Stomach (tissue), 9 donors: ENCODE data around the gene CCDC106. TPM values are rescaled to one million over a fixed set of nuclear protein-coding genes. Genes with fewer than 3 reads are reported as not detected.

Source experiments
- DNase-seq, 2 donors: peaks; one replicate each; pipeline versions ENCODE4 v3.0.0 to v3.0.0-alpha.2; 2013 to 2019
- H3K27ac ChIP-seq, 5 donors: fragments of 200-600 bp in 4 of 5; sonication (generic) in 4 of 5; one replicate each; pipeline ENCODE4 v1.5.1; 2013 to 2019; ENCODE audit warnings: mild to moderate bottlenecking in 1 of 5, moderate library complexity in 1 of 5
- H3K27me3 ChIP-seq, 3 donors: fragments of 200-600 bp; sonication (generic); one replicate each; pipeline ENCODE4 v1.5.1; 2017 to 2019; ENCODE audit warnings: mixed run types in 1 of 3
- H3K36me3 ChIP-seq, 4 donors: fragments of 200-600 bp; sonication (generic); 1 replicate in 3 of 4; 2 replicates in 1 of 4; pipeline ENCODE4 v1.5.1; 2016 to 2019
- H3K4me1 ChIP-seq, 4 donors: fragments of 200-600 bp; sonication (generic); one replicate each; pipeline ENCODE4 v1.5.1; 2016 to 2019
- H3K4me3 ChIP-seq, 4 donors: fragments of 200-600 bp; sonication (generic) in 3 of 4; one replicate each; pipeline ENCODE4 v1.5.1; 2016 to 2019; ENCODE audit warnings: mild to moderate bottlenecking in 1 of 4
- H3K9me3 ChIP-seq, 4 donors: fragments of 200-600 bp; sonication (generic); one replicate each; pipeline ENCODE4 v1.5.1; 2016 to 2019
- EP300 ChIP-seq: sonication (generic); formaldehyde crosslinking; IDR thresholded peaks from one replicate; pipeline ENCODE4 v1.6.1; 2017; ENCODE audit warnings: antibody characterized with exemption
- POLR2A ChIP-seq, 4 donors: fragments of 450-650 bp; IDR thresholded peaks; one replicate each; pipeline ENCODE4 v1.6.1; 2016; ENCODE audit warnings: antibody characterized with exemption in 4 of 4, control low read depth in 2 of 4, mild to moderate bottlenecking in 1 of 4, moderate library complexity in 1 of 4
- POLR2AphosphoS5 ChIP-seq, 3 donors: sonication (generic); formaldehyde crosslinking; IDR thresholded peaks; one replicate each; pipeline ENCODE4 v1.6.1; 2016; ENCODE audit warnings: antibody characterized with exemption in 3 of 3
- WGBS, 5 donors: extraction: QIAGEN DNeasy Blood & Tissue Kit in 3 of 5; methylation state at CpG; one replicate each; pipeline versions ENCODE4 v1.1.5 to v1.1.7; 2013 to 2018; 5-methylcytosine and 5-hydroxymethylcytosine counted together
- intact Hi-C: fragments of 100-400 bp; cut with DNase I; formaldehyde crosslinking; loops from one replicate; pipeline ENCODE4 v1.15.1; 2023; ENCODE audit warnings: low total_unique reads
- polyA plus RNA-seq, 3 donors: library from polyadenylated mRNA; stranded (reverse); fragments of 200-250 nt; gene quantifications; one replicate each; pipeline ENCODE4 v1.2.3, GENCODE V29; 2013
- total RNA-seq, 5 donors: library from RNA; depleted of rRNA; stranded (reverse); fragments of >200 nt; gene quantifications; one replicate each; pipeline versions ENCODE4 v1.1.0 to v1.2.3, GENCODE V29; 2014 to 2016
- TF ChIP-seq, protein P1 (sequence below), 7 experiments: fragments of 450-650 bp in 4 of 7; fragments of 200-600 bp in 3 of 7; sonication (generic) in 3 of 7; IDR thresholded peaks; one replicate each; pipeline ENCODE4 v1.5.1; 2016 to 2019; ENCODE audit warnings: antibody characterized with exemption in 7 of 7, control low read depth in 2 of 7, mild to moderate bottlenecking in 1 of 7
- donor health status: healthy with polysubstance abuse.
- donor health status: Bipolar disorder and iron deficiency.
- donor health status: healthy.

The CCDC106 gene
- total and polyA plus RNA-seq, 8 donors, result 3.5 to 25.5 (median 13.7) TPM

DNA sequence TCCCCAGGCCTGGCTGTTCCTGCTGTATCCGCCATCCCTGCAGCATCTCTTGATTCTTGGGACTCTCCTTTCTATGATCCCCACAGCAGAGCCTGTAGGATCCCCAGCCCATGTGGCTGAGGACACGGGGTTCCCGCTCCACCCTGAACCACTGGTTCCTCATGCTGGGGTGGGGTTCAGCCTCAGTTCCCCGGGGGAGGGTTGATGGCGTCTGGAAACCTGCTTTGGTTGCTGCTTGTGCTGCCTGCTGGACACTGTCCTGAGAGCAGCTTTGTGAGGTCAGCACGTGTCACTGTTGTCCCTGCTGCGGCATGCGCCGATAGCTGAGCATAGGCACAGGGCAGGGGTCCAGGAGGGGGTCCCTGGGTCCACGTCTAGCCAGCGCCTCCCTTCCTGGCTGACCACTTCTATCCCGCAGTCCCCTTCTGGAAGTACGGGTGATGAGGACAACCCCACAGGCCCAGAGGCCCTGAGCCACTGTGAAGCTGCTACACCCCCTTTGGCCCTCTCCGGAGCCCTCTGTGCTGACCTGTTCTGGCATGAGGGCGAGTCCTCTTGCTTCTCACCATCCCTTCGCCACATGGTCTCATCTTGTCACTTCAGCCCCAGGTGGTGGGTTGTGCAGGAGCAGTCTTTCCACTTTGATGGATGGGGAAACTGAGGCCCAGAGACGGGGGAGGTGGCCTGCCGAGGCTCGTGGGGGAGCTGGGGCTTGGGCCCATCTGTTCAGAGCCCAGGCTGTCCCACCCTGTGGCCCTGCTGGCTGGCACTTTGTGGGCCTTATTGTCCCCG lies 32.5 kb downstream of the CCDC106 start:
- Histone ChIP-seq H3K27me3 (no peaks in the 10 kb centered on the region), H3K4me3 (no peak overlapping the region), H3K27ac (peak overlapping the region in 4 of 5 donors; percentile 6 to 94 (median 70)), H3K4me1 (peaks cover 75 to 99% (median 93%) of the 10 kb centered on the region in 4 donors), H3K36me3 (peaks cover 45 to 83% (median 78%) of the 10 kb centered on the region in 4 donors), H3K9me3 (no peaks in the 10 kb centered on the region)
- no peak for DNase-seq
- WGBS, 5 donors, result 81 to 94% (median 85%) methylated on average over 12 to 20 of the region's 20 CpGs
- TF ChIP-seq POLR2AphosphoS5 (IDR thresholded peaks at IDR 0.05) (no peak), EP300 (no peak), POLR2A (IDR thresholded peaks at IDR 0.05) (no peak)
- TF ChIP-seq, protein P1, sequence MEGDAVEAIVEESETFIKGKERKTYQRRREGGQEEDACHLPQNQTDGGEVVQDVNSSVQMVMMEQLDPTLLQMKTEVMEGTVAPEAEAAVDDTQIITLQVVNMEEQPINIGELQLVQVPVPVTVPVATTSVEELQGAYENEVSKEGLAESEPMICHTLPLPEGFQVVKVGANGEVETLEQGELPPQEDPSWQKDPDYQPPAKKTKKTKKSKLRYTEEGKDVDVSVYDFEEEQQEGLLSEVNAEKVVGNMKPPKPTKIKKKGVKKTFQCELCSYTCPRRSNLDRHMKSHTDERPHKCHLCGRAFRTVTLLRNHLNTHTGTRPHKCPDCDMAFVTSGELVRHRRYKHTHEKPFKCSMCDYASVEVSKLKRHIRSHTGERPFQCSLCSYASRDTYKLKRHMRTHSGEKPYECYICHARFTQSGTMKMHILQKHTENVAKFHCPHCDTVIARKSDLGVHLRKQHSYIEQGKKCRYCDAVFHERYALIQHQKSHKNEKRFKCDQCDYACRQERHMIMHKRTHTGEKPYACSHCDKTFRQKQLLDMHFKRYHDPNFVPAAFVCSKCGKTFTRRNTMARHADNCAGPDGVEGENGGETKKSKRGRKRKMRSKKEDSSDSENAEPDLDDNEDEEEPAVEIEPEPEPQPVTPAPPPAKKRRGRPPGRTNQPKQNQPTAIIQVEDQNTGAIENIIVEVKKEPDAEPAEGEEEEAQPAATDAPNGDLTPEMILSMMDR (IDR thresholded peaks at IDR 0.05), result no peak
- intact Hi-C loops, result no loop called here

DNA sequence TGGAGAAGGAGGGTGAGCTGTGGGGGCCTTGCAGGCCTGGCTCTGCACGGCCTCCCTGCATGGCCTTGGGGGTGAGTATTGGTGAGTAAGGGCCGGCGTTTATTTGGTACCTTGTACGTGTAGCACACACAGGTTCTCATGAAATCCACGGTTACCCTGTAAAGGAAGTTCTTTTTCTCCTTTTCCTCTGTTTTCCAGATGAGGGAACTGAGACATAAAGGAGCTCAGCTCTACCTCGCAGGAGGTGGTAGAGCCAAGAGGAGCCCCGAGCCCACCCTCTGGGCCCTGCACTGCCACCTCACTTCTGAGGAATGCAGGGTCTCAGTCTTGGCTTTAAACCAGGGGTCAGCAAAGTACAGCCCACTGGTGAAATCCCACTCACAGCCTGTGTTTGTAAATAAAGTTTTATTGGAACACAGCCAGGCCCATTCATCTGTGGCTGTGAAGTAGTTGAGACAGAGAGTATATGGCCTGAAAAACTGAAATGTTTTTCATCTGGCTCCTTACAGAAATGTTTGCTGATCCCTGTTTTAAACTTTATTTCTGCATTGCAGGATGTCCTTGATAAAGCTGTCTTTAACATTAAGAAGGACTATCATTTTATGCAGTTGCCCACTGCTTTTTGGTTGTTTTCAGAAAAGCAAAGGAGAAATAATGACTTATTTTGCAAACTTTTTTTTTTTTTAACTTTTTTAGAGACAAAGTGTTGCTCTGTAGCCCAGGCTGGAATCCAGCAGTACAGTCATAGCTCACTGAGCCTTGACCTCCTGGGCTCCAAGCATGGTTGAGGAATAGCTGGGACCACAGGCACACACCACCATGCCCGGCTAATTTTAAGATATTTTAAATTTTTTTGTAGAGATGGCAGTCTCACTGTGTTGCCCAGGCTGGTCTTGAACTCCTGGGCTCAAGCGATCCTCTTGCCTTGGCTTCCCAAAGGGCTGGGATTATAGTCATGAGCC lies 33.4 kb downstream of the CCDC106 start:
- Histone ChIP-seq H3K4me1 (peaks cover 77 to 99% (median 93%) of the 10 kb centered on the region in 4 donors), H3K36me3 (peaks cover 54 to 92% (median 87%) of the 10 kb centered on the region in 4 donors)

DNA sequence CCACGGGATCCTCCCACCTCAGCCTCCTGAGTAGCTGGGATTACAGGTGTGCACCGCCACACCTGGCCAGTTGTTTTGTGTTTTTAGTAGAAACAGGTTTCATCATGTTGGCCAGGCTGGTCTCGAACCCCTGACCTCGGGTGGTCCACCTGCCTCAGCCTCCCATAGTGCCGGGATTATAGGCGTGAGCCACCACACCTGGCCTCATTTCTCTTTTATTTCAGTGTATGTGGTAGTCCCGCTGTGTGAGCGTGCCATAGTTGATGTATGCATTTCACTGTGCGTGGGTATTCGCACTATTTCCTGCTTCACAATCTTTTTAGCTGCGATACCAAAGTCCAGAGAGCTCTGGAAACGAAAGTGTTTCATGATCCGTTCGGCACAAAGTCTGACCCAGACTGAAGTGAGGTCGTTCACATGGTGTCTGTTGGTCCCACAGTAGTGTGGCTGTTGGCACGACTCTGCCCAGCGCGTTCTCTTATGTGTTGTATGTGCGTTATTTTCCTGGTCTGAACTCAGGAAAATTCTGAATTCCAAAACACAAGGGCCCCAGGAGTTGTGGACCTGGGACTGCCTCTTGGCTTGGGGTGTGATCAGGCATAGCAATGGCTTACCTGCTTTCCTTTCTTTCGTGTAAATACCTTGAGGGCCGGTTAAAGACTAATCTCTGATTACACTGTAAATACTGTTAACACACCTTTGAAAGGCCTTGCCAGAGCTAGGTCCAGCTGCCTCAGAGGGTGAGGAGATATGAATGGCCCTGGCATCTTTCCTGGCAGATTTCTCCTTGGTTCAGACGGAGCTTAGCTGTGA lies 35.6 kb downstream of the CCDC106 start:
- TF ChIP-seq, protein P1 (IDR thresholded peaks at IDR 0.05), result no peak
- peak in 2 of 3 donors; percentile 58 to 65 for TF ChIP-seq POLR2AphosphoS5 (IDR thresholded peaks at IDR 0.05)
- WGBS, 5 donors, result 31 to 71% (median 46%) methylated on average over 22 of the region's 22 CpGs
- H3K36me3 ChIP-seq, result peaks cover 56 to 99% (median 98%) of the 10 kb centered on the region in 4 donors
- H3K4me1 ChIP-seq, result peaks cover 72 to 99% (median 93%) of the 10 kb centered on the region in 4 donors
- DNase-seq, result peak; percentile 86 to 88
- H3K27ac ChIP-seq, result peak overlapping the region; percentile 71 to 94 (median 85)
- no peaks in the 10 kb centered on the region for H3K9me3 ChIP-seq
- no peak overlapping the region for H3K4me3 ChIP-seq
- intact Hi-C loops, result no loop called here
- H3K27me3 ChIP-seq, result no peaks in the 10 kb centered on the region

More for the DNA sequence above, 33.4 kb downstream of the CCDC106 start:
- Histone ChIP-seq H3K4me3 (no peak overlapping the region), H3K27me3 (no peaks in the 10 kb centered on the region), H3K9me3 (no peaks in the 10 kb centered on the region), H3K27ac (peak overlapping the region in 4 of 5 donors; percentile 6 to 94 (median 80))
- 58 to 83% (median 80%) methylated on average over 7 to 9 of the region's 9 CpGs for WGBS, 5 donors
- intact Hi-C loops, result no loop called here
- TF ChIP-seq, protein P1 (IDR thresholded peaks at IDR 0.05), result no peak
- TF ChIP-seq POLR2AphosphoS5 (IDR thresholded peaks at IDR 0.05), result no peak
- no peak for TF ChIP-seq POLR2A (IDR thresholded peaks at IDR 0.05)
- no peak for TF ChIP-seq EP300
- DNase-seq, result no peak
